GM12874 (cell line): ENCODE results near the gene CLBA1.

Experiments
- TF ChIP-seq, protein P1 (sequence below): IDR thresholded peaks from 2 replicates; pipeline ENCODE4 v1.5.1; 2011; ENCODE audit warnings: low read depth, mild to moderate bottlenecking, control low read depth, low read length, moderate library complexity; ENCODE audit not compliant: insufficient read depth

Gene CLBA1

DNA sequence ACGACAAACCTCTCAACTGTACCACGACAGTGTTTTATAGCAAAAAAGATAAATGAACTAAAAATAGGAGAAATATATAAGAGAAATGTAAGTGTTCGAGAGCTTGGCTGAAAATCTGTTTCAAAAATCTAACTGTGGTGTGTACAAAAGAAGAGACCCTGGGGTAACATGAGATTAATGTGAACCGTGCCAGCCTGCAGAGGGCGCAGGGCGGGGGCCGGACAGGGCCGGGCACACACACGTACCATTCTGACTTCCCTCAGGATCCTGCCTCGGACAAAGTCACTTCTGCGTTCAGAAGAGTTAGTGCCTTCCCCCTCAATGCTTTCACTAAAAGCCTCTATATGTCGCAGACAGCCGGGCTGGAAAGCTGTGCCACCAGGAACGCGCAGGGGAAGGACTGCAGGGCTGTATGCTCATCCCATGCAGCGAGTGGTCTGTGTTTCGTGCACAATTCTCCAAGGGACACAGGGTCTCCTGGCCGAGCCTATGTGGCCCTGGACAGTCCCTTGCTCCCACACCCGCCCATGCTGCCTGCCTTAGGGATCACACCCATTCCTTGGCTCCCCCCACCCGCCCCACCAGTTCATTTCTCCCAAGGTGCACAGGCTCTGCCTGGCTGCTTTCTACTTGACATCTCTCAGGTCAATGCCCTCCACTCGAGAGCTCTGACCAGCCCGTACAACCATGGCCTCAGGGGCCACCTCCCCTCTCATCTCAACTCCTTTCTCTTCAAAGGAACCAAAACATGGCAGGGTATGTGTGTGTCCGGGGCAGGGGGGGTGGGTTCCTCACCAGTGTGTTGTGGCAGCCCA is 26.8 kb downstream of the CLBA1 start:
- TF ChIP-seq, protein P1, sequence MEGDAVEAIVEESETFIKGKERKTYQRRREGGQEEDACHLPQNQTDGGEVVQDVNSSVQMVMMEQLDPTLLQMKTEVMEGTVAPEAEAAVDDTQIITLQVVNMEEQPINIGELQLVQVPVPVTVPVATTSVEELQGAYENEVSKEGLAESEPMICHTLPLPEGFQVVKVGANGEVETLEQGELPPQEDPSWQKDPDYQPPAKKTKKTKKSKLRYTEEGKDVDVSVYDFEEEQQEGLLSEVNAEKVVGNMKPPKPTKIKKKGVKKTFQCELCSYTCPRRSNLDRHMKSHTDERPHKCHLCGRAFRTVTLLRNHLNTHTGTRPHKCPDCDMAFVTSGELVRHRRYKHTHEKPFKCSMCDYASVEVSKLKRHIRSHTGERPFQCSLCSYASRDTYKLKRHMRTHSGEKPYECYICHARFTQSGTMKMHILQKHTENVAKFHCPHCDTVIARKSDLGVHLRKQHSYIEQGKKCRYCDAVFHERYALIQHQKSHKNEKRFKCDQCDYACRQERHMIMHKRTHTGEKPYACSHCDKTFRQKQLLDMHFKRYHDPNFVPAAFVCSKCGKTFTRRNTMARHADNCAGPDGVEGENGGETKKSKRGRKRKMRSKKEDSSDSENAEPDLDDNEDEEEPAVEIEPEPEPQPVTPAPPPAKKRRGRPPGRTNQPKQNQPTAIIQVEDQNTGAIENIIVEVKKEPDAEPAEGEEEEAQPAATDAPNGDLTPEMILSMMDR, result no peak

DNA sequence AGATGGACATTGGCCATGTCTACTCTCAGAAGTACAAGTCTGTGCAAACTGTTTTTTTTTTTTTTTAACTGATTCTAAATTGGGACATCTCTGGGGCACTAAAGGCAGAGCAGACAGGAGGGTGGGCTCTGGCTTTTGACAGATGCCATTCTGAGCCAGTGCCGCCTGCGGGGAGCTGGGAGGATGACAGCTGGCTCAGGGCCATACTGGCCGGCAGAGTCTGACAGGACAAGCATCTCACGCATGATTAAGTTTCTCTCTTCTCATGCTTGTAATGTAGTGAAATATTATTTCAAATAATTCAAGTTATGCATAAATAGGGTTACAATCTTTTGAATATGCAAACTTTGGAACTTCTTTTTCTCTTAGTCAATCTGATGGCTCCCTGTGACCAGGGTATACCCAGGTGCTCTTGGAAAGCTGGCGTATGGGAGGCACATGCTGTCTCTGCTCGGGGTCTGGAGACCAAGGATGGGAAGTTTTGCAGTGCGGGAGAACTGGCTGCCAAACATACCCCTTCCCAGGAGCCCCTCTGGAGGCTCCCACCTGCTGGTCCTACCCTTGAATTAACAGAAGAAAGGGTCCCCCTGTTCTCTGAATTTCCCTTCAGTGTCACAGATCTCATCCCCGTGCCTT is 27.7 kb downstream of the CLBA1 start:
- TF ChIP-seq, protein P1, result no peak

DNA sequence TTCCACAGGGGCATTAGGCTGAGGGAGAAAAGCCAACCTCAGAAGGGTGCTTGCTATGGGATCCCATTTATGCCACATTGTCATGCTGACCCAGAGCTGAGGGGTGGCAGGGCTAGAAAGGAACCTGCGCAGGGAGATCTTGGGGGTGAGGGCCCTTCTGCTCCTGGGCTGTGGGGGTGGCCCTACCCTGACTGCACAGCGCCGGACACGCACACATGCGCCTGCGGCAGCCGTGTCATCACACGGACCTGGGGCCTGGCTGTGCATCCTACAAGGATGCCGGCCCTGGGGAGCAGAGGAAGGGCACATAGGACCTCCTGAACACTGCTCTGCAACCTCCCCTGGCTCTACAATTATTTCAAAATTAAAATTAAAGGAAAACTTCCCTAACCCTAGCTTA is 28.4 kb downstream of the CLBA1 start:
- TF ChIP-seq, protein P1, result no peak

DNA sequence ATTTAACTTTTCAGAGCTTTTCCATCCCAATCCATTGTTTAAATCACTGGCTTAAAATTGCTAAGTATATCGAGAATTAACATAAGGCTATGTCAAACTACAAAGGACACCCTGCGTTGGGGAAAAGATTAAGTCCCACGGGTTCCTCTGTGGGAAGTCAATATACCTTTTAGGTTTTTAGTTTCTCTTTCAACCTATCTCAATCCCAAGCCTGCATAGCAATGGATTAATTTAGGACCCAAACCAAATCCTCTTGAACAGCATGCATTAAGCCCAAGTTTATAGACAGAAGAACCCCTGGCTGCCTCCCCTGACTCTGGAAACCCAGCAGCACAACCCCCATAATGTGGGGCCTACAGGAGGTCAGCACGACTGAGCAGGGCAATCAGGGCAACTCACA is 29.0 kb downstream of the CLBA1 start:
- TF ChIP-seq, protein P1, result no peak

DNA sequence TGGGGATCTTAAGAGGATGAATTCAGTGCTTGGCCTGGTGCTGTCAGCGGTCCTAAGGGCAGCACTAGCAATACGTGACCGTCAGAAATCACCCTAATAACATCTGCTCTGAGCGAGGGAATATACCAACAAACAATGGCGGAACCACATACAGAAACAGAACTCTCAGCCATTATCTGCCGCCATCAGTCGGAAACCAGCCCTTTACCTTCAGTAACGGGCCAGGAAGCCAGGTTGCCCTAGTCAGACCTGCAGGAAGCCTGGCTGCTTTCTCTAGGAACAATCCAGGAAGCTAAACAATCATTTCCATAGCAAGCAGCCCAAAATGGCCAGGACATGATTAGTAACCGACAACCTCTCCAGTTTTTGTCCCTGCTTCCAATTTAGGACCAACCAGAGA is 29.7 kb downstream of the CLBA1 start:
- TF ChIP-seq, protein P1, result no peak

DNA sequence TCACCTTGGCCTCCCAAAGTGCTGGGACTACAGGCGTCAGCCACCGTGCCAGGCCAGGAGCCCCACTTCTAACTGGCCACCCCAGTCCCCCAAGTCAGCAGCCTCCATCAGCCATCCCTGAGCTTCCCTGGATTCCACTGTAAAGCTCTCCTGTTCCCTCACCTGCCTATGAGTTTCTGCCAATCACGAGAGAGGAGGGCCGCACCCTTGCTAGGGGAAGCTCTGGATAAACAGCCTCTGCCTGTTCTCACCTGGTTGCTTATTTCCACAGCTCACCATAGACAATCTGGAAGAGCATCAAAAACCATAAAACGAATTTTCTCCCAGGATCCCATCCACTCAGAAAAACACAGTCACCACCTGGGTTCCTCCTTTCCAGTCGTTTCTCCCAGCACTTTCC is 30.3 kb downstream of the CLBA1 start:
- TF ChIP-seq, protein P1, result no peak

DNA sequence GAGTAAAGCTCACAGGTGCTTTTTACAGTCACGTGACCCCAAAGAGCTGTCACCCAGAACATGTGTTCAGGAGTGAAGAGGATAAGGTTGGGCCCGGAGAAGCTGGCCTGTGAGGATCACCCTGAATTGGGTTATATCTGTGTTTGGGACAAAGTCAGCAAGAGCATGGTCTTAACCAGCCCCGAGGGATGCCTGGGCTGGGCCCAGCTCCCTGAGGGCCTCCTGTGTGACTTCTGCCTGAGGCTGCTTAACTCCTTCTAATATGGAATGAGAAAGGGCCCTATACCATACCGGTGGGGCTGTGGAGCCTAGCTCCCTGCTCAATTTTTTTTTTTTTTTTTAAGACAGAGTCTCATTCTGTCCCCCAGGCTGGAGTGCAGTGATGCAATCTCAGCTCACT is 32.8 kb downstream of the CLBA1 start:
- TF ChIP-seq, protein P1, result no peak
